Femur (tissue), 1 donor: ENCODE results near the gene NRTN.
"Not testable (repeated sequence)": the region's sequence is repeated elsewhere in the genome, so short reads cannot be mapped to it uniquely, and the experiment has no call there.

ENCODE experiments used
- DNase-seq: peaks from one replicate; pipeline ENCODE4 v3.0.0-alpha.2; 2017

Gene NRTN, protein sequence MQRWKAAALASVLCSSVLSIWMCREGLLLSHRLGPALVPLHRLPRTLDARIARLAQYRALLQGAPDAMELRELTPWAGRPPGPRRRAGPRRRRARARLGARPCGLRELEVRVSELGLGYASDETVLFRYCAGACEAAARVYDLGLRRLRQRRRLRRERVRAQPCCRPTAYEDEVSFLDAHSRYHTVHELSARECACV

DNA sequence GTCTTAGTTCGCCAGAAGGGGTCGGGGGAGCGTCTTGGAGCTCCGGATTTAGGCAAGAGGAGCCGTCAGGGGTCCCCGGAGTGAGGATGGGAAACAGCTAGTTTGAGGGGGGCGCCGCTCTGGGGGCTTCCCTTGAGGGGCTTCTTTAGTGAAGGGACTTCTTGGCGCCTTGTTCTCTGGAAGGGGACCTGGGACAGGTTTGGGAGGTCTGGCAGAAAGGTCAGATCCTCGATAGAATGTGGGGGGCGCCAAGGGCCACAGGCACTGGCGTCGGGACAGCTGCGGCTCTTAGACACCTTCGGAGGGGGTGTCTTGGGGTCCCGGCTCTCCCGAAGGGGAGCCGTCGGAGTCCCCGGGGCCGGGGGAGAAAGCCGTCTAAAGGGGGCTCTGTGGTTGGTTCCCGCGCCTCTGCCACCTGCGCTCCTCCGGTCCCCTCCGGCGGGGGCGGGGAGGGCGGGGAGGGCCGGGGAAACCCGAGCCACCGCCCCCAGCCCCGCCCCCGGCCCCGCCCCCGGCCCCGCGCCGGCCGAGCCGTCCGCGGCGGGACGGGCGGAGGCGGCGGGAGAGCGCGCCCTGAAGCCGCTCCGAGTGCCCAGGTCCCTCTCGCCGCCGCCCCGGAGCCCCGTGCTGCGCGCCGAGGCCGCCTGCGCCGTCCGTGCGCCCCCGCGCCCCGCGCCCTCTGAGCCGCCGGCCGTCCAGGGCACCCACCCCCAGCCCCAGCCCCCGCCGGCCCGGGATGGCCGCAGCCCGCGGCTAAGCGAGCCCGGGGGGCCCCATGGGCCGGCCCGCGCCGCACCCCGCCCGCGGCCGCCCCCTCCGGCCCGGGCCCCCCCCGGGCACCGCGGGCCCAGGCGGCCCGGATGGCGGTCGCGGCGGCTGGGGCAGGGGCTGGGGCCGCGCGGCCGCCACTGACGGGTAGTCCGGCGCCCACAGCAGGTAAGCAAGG is at the start of gene NRTN:
NRTN (plus strand) TSS at position 552 of the 946 bp plus-strand sequence. CDS start 19,099 bp downstream, outside the sequence.
- DNase-seq = no peak

DNA sequence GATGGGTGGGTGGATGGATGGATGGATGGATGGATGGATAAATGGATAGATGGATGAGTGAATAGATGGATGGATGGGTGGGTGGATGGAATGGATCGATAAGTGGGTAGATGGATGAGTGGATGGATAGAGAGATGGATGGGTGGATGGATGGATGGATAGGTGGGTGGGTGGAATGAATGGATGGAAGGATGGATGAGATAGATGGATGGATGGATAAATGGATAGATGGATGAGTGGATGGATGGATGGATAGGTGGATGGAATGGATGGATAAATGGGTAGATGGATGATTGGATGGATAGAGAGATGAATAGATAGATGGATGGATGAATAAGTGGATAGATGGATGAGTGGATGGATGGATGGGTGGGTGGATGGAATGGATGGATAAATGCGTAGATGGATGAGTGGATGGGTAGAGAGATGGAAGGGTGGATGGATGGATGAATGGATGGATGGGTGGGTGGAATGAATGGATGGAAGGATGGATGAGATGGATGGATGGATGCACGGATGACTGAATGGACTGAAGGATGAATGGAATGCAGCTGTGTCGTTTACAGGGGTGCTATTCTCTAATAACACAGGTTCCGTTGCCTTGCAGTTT is 42.2 kb upstream of the NRTN start:
- no peak for DNase-seq

DNA sequence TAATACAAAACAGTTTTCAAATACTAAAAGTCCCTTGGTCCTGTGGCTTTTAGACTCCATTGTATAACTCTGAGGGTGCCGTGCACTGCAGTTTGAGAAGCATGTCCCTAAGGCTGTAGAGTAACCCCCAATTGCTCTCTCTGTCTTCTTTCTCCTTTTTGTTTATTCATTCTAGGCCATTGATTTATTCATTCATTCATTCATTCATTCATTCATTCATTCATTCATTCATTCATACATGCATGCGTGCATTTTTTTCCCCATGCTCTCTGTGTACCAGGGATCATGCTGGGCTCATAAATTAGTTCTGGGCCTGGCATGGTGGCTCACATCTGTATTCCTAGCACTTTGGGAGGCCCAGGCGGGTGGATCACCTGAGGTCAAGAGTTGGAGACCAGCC is 39.6 kb upstream of the NRTN start:
- DNase-seq = no peak

DNA sequence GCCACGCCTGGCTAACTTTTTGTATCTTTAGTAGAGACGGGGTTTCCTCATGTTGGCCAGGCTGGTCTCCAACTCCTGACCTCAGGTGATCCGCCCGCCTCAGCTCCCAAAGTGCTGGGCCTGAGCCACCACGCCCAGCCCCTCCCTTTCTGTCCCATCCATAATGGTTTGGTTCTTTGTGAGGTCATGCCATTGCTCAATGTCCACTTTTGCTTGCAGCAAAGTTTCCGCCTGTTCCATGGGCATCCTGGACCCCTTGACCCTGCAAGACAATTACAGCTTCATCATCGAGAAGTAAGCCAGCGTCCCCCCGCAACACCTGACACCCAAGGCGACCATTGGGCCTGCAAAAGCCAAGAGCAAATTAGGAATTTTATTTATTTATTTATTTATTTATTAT is 36.9 kb upstream of the NRTN start:
- no peak for DNase-seq

DNA sequence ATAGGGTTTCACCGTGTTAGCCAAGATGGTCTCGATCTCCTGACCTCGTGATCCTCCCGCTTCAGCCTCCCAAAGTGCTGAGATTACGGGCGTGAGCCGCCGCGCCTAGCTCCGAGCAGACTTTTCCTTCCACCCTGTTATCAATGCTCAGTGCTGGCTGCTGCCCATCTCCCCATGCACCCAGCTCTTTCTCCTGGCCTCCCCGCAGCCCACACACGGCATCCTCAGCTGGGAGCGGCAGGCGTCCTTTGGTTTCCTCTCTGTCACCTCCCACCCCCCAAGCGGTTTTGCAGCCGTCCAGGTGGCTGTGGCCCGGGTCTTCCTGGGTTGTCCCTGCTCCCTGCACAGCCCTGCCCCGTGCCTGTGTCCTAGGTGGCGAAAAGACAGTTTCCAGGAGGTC is 32.5 kb upstream of the NRTN start:
- no peak for DNase-seq

DNA sequence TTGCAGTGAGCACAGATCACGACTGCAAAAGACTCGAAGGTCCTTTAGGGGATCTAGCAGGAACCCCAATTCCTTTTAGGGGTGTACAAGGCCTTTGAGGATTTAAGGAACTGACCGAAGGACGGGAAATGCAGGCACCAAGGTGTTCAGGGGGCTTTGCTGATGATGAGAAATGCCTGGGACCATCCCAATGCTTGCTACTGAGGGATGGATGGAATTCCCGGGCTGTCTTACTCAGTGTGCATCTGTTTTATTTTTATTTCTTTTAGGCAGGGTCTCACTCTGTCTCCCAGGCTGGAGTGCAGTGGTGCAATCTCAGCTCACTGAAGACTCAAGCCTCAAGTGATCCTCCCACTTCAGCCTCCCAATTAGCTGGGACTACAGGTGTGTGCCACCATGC is 31.6 kb upstream of the NRTN start:
- no peak for DNase-seq

DNA sequence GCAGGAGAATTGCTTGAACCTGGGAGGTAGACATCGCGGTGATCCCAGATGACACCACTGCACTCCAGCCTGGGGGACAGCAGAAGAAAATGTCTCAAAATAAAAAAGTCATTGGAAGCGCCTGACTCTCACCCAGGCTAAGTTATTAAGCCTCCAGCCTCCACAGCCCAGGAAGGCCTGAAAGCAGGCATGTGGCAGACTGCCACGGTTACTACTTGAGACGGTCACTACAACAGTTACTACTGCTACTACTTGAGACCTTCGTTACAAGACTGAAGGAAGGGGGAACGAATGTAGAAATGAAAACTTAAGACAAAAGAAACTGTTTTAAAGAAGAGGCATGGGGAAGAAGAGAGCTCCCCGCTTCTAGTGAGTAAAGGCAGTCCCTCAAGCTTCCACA is 29.9 kb upstream of the NRTN start:
- no peak for DNase-seq

DNA sequence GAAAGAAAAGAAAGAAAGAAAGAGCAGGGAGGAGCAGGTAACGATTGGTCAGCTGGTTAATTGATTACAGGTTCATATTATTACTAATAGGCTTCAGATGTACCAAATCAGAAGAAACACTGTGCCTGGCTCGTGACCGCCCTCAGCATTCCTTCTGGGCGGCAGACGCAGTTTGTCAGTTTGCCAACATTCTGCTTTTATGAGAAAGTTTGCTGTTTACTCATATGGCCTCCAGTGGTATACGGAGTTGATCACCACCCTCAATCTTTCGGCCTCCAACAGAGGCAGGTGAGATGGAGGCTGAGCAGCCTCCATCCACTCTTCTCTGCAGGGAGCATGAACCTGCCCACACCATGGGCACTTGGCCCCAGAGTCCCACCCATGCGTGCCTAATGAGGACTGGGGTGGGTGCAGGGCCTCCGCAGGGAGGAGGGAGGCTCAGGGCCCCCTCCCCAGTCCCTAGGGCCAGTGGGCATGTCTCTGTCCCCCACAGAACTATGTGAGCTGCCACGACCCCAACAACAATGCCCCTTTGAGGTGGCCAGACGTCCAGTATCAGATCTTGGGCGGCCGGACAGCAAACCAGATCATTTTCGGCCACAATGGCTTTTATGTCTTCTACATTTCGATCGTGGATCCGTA is 29.1 kb upstream of the NRTN start:
- no peak for DNase-seq

DNA sequence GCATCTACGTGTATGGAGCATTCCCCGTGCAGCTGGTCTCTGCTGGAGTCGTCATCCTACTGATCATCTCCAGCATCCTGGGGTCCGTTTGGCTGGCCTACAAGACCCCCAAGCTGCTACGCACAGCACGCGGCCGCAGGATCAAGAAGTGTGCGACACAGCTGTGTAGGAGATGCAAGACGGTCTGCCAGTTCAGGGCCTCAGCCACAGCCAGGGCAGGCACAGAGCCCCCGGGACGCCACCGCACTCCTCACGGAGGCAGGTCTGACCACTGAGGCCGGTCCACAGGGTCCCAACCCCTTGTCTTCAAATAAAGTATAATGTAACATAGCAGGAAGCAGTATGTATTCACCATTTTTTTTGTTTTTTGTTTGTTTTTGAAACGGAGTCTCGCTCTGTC is 26.5 kb upstream of the NRTN start:
- no peak for DNase-seq

DNA sequence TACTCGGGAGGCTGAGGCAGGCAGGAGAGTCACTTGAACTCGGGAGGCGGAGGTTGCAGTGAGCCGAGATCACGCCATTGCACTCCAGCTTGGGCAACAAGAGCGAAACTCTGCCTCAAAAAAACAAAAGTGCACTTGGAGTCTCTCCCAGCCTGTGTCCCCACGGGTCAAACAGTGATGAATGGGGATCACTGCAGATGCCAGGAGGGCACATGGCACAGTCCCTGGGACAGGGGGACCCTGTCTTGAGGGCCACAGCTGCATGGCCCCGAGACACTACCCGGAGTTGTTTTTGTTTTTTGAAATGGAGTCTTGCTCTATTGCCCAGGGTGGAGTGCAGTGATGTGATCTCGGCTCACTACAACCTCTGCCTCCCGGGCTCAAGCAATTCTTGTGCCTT is 24.0 kb upstream of the NRTN start:
- not testable (repeated sequence) for DNase-seq

DNA sequence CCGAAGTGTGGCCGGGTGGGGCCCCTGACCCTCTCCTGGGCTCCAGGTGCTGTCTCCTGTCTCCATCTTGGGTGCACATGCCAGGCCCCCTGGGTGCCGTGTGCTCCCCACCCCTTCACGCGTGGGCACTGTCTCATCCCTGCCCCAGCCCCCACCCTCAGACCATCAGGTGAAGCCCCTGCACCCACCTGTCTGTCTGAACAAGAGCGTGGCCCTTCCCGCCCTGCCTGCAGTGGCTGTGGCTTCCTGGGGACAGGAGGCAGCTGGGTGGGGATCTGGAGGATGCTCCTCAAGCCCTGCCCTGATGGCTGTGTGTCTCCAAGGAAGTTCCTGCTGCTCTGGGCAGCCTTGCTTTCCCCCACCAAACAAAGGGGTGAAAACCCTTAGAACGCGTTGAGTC is 22.5 kb upstream of the NRTN start:
- DNase-seq = no peak

DNA sequence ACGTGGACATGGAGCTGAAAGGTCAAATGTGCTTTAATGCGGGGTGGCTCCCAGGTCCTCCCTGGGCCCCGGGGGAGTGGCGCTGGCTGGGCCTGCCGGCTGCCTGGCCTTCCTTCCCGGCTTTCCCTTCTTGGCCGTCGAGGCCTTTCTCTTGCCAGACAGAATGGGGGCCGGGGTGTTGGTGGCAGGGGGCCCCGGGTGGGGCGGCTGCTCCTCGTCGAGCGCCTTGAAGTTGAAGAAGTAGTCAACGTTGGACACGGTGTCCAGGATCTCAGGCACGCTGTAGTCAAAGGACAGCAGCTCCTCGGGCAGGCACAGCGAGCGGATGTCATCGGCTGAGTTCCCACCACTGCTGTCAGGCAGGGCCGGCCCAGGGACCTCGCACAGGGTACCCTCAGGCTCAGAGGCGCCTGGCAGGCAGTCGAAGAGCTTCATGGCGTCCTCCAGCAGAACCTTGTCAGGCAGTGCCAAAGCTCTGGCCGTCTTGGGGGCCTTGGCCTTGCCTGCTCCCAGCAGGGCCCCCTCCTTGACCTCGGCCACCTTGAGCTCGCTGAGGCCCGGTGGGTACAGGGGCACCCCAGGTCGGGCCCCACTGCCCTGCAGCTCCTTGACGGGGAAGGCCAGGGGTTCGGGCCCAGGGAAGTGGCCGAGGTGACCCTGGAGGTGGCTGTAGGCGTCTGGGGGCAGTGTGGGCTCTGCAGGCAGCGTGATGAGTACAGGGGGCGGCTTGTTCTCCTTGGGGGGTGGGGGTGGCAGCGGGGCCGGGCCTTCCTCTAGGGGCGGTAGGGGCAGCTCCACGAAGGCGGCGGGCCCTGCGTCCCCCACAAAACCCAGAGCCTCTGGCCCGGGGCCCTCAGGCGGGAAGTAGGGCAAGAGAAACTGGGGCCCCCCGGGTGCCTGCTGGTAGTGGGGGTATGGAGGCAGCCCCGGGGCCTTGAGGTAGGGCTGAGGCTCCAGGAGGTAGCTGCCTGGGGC is 21.6 kb upstream of the NRTN start:
- no peak for DNase-seq

DNA sequence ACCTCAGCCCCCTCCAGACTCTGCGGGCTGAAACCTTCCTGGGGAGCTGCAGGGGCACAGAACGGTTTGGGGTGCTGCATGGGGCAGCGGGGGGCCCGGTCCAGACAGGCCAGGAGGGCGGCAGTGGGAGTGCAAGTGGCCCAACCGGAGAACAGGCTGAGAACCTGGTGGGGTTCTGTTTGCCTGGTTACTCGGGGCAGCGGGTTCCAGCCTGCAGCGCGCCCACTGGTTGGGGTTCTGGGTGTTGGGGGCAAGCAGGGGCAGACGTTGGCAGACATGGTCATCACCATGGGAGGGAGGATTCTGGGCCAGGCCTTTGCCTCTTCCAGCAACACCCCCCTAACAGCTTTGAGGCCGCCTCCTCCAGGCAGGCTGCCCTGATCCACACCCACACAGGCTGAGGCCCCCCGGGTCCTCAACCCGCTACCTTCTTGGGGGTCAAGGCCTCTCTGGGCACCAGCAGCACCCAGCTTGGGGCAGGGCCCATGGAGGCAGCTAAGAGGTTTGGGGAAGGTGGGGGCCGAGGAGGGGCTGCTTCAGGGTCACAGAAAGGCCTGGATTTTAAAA is 20.2 kb upstream of the NRTN start, which contains the start of gene PRR22:
PRR22 (minus strand) TSS at position 166 of the 567 bp plus-strand sequence; CDS start at position 80, 86 bp downstream.
- no peak for DNase-seq

DNA sequence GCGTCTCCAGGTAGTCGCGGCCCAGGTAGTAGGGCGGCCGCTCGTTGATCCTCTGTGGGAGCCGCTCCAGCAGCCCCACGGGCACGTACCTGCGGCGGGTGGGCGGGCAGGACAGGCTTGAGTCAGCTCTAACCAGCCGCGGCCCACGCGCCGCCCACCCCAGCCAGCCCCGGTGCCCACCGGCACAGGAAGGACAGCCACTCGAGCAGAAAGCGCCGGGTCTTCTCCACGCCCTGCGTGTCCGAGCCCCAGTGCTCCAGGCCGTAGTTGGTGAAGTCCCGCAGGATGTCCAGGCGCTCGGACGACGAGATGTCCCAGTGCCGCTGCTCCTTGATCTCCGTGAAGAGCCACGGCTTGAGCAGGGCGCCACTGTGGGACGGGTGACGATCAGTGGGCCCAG is 19.4 kb upstream of the NRTN start:
- DNase-seq = no peak

DNA sequence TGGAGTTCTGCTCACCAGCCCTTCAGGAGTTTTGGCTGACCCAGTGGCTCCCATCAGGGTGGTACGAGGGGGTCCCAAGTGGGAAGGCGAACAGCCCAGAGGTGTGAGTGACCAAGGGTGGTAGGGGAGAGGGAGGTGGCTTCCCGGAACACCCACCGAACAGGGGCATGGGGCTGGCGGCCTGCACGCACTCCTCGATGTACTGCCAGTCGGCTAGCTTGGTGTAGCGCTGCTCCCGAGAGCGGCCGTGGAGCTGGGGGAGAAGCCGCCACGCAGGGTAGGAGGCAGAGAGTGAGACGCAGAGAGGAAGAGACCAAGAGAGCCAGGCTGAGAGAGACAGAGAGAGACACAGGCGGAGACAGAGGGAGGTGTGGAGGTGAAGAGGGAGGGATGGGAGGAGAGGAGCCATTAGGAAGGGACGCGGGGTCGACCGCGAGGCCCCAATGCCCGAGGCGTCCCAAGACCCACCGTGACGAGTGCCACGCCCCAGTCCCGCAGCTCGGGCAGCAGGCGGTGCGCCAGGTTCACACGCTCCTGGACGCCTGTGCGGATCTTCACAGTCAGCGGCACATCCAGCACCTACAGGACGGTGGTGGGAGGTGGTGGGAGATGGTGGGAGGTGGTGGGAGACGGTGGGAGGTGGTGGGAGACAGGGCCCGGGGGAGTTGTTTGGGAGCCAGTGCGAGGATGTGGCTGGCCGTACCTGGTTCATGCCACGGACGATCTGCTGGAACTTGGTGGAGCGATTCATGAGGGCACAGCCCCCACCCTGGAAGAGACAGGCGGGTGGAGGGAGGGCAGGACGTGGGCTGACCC is 18.1 kb upstream of the NRTN start:
- DNase-seq = no peak

DNA sequence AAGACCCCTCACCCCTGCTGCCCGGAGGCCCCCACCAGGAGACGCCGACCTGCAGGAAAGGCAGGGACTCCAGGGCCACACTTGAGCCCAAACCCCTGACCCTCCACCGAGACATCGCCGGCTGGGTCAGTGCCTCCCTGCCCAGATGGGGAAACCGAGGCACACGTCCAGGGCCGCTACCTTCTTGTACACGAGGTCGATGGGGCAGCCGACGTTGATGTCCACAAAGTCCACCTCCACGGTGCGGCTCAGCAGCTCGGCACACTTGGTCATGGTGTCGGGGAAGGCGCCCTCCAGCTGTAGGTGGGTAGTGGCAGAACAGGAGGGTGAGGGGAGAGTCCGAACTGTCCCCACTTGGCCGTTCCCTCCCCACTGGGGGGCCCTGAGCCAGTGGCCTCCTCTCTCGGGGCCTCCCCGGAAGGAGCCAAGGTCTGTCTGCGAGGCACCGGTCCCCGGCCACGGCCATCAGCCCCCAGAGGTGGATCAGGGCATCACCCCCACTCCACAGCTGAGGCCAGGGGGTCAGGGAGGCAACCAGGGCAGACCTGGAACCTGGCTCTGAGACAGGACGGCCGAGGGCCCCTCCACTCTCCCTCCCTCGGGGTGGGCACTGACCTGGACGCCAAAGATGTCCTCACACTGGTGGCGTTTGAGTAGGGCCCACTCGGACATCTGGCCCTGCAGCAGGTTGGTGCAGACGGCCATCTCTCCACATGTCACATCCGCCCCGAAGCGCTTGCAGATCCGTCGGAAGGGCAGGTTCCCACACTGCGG is 17.3 kb upstream of the NRTN start:
- no peak for DNase-seq

DNA sequence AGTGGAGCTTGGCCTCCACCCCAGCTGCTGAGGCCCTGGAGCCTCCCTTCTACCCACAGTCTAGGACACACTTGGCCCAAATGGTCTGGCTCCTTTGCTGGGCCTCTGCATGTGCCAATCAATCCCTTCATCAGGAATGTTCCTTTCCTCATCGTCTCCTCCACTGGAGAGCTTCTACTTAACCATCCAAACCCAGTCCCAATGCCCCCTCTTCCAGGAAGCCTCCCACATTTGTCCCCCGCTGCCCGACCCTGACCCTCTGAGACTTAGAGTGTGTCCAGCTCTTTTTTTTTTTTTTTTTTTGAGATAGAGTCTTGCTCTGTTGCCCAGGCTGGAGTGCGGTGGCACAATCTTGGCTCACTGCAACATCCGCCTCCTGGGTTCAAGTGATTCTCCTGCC is 16.4 kb upstream of the NRTN start:
- no peak for DNase-seq

DNA sequence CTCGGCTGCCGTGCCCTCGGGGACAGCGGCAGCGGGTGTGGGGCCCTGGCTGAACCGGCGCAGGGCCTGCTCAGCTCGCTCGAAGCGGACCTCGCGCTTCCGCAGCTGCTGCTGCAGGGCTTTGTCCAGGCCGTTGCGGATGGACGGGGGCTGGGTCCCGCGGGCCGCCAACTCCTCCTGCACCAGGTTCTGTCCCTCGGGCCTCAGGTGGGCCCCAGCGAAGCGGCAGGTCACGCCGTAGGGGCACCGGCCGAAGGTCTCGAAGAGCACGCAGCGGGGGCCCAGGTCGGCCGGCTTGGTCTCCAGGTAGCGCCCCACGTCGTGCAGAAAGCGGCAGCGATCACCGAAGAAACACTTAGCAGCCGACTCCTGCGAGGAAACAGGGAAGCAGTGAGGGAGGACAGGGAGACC is 15.5 kb upstream of the NRTN start:
- no peak for DNase-seq

DNA sequence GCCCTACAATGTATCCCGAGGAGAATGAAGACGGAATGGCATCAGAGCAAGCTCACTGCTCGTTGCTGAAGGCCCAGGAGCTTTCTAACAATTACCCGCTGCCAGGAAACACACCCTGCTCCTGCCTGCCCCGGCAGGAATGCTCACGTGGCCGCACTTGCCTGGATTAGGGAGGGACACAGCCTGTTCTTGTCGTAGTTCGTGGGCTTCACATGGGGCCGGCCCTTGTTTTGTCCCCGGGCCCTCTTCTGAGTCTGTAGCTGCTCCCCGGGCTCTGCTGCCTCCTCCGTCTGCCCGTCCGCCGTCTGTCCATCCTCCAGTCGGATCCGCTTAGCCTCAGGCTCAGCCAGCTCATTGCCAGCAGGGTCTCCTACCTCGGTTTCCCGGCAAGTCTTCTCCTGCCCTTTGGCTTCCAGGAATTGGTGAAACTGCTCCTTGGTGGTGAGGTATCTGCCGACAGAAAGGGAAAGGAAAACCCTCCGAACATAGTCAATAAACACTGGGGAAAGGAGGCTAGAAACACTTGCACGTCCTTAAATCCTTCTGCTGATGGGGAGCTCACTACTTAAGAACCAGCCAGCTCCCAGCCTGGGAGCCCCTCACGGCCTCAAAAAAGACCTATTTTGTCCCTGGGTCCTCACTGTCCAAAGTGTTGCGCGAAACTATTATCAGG is 14.8 kb upstream of the NRTN start:
- DNase-seq = no peak
